GM21737 (cell line): ENCODE measurements around the gene DNAJC16.
A peak's percentile ranks its signal among the peaks of the same experiment; 100 is the strongest.
"Not testable (repeated sequence)": the region's sequence is repeated elsewhere in the genome, so short reads cannot be mapped to it uniquely, and the experiment has no call there.

Experiments
- ATAC-seq: cut with Tn5 transposase; IDR thresholded peaks from one replicate; pipeline ENCODE4 v1.9.1; 2021; ENCODE audit warnings: mild to moderate bottlenecking, moderate library complexity; ENCODE audit not compliant: unreplicated experiment

Gene DNAJC16

DNA sequence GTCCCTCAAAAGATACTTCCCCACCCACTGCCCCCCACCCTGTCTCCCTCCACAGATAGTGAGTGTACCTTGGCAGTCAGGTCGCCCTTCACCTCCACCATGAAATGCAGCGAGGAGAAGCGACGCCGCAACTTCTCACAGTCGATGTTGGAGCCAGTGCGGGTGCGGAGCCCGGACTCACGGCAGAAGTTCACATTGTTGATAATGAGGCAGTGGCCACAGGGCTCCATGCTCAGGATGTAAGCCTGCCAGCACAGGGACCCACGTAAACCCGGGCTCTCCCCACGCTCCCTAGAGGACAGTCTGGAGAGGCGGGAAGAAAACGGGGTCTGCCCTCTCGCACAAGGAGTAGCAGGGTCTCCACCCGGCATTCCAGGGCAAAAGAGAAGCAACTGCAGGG lies 19.8 kb upstream of the DNAJC16 start:
- no peak for ATAC-seq

DNA sequence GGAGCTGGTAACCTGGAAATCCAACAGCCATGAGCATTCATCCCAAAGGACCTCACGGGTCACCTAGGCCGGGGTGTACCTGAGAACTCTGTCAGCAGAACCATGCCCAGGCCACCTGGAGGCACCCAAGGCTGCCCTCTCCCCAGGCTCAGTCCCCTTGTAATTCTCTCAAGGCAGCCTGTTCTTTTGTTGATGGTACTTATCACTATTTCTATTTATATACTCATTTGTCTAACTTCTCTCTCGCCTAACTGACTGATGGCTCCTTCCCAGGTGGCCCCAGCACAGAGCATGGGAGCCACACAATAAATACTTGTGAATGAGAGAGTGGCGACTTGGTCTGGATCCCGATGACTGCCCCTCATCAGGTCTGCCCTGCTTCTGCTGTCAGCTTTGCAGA lies 19.4 kb upstream of the DNAJC16 start:
- ATAC-seq, result no peak

DNA sequence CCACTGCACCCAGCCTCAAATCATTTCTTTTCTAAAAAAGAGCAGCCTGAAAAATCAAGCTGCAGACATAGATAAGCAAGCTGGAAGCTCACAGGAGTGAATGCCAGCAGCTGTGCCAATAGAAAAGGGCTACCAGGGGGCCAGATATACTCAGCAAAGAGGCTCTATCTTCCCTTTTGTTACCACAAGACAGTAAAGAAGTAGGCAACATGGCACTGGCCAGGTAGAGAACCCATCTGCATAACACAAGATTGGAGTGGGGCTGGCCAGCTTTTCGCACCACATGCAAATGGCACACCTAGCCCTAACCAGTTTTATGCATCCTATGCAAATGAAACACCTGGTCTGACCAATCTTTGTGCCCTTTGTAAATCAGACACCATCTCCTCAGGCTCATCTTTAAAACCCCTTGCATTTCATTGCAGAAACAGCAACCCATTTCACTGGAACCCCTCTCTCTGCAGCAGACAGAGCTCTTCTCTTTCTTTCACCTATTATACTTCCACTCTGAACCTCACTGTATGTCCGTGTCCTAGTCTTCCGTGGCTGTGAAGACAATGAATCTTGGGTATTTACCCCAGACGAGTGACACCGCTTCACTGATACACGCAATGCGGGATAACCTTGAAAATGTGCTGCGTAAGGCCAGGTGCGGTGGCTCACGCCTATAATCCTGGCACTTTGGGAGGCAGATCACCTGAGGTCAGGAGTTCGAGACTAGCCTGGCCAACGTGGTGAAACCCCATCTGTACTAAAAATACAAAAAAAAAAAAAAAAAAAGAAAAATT lies 17.8 kb upstream of the DNAJC16 start:
- no peak for ATAC-seq

DNA sequence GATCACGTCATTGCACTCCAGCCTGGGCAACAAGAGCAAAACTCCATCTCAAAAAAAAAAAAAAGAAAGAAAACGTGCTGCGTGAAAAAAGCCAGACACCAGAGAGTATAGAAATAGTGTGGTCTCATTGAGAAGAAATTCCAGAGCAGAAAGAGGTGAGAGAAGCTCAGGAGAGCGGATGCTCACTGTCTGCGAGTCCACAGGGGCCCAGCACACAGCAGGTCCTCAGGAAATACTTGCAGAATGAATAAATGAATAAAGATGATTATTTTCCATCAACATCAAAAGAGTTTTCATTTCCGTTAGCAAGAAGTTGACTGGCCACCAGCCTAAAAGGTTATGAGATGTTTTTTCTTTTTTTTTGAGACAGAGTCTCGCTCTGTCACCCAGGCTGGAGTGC lies 17.1 kb upstream of the DNAJC16 start:
- no peak for ATAC-seq

DNA sequence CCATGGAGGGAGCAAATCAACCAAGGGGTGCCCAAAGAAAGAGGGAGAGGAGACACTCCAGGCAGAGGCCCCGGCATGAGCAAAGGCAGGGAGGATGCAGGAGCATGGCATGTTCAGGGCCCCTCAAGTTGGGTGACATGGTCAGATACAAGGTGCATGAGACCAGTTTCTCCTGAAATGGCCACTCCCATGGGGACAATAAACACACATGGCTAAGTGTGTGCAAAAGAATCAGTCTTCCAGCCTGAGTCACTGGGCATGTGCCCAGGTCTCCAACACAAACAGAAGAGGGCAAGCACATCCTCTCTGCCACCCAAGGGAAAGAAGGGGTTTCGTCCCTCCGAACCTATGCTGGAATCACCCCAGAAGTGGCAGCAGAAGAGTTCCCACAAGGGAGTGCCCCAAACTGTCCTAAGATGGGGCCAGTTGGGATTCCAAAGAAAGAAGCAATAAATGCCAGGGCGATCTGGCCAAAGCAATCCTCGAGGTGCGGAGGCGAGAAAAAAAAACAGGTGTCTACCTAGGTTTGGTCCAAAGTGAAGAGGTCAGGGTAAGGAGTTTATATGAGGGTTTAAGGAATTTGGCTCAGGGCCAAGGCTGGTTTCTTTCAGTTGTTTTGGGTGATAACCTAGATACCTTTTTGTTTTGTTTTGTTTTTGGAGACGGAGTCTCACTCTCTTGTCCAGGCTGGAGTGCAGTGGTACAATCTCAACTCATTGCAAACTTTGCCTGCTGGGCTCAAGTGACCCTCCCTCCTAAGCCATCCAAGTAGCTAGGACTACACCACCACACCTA lies 15.8 kb upstream of the DNAJC16 start:
- ATAC-seq, result no peak

DNA sequence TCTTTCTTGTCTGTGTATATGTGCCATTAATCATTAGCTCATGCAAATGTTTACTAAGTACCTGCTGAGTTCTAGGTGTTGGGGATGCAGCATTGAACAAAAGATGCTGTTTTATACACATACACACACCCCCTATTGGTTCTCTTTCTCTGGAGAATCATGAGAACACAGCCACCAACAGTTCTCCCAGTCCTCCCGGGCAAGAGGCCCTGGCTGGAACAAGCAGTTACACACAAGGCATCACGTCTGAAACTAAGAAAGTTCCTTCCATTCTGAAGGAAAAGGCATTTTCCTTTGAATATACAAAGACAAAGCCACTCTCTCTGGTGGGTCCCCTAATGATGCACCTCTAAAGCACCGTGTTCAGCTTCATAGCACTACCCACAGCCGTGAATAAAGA lies 13.5 kb upstream of the DNAJC16 start:
- no peak for ATAC-seq

DNA sequence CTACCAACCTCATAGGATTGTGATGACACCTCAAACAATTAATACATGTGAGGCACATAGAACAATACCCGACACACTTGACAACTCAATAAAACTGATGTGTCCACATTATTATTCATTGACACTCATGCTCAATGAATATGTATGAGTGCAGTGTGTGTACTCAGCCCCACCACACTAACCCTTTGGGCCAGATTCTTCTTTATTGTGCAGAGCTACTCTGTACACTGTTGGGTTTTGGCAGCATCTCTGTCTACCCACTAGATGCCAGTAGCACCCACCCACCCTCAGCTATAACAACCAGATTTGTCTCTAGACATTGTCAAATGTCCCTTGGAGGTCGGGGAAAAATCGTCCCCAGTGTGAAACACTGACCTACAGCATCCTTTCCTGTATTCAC lies 12.7 kb upstream of the DNAJC16 start:
- ATAC-seq, result no peak

DNA sequence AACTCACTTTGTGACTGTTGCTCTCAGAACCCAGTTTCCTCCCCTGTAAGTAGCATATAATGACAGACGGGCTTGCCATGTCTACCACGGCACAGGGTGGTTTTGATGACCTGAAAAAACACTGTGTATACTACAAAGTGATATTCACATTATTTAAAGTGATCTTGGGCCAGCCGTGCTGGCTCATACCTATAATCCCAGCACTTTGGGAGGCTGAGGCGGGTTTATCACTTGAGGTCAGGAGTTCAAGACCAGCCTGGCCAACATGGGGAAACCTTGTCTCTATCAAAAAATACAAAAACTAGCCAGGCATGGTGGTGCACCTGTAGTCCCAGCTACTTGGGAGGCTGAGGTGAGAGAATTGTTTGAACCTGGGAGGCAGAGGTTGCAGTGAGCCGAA lies 12.1 kb upstream of the DNAJC16 start:
- not testable (repeated sequence) for ATAC-seq

DNA sequence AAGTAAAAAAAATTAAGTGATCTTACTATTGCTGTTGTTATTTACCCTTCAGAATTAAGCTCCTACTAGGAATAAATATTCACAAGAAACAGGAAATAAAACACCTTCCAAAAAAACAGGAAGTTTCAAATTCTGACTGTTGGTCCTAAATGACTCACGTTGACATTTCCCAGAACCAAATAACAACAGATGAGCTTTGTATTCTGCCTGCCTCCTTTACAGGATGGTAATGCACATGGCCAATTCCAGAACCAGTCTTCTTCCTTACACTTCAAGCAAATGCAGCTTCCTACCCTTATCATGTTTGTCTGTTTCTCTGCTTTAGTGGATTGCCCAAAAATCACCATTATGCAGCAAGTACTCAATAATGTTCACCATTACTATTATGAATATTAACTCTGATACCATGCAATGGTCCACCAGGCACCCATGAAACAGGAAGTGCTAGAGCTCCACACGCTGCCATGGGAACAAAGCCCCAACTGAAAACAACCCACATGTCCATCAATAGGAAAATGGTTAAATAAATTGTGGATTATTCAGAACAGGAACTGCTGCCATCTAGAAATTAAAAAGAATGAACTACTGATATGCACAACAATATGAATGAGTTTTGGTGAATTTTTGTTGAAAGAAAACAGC lies 11.5 kb upstream of the DNAJC16 start:
- no peak for ATAC-seq

DNA sequence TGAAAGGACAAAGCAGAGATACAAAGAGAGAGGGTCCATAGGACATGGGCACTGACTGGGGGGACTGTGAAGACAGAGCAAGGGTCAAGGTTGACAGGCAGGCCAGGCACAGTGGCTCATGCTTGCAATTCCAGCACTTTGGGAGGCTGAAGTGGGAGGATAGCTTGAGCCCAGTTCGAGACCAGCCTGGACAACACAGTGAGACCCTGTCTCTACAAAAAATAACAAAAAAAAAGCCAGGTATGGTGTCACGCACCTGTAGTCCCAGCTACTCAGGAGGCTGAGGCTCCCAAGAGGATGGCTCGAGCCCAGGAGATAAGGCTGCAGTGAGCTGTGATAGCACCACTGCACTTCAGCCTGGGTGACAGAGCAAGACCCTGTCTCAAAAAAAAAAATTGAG lies 7.0 kb upstream of the DNAJC16 start:
- no peak for ATAC-seq

DNA sequence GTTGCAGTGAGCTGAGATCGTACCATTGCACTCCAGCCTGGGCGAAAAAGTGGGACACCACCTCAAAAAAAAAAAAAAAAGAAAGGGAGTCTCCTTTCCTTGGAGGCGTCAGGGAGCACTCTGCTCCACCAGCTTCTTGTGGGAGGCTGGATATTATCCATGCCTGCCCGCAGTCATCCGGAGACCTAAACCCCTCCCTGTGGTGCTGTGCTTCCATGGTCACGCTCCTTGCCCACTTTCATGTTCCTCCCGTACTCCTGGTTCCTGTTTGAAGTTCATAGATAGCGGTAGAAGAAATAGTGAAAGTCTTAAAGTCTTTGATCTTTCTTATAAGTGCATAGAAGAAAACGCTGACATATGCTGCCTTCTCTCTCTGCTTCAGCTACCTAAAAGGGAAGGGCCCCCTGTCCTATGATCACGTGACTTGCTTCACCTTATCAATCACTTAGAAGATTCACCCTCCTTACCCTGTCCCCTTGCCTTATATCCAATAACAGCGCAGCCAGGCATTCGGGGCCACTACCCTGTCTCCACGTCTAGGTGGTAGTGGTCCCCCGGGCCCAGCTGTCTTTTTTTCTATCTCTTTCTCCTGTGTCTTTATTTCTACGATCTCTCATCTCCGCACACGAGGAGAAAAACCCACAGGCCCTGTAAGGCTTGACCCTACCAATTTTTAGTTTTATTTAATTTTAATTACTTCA lies 5.3 kb upstream of the DNAJC16 start:
- ATAC-seq, result not testable (repeated sequence)

DNA sequence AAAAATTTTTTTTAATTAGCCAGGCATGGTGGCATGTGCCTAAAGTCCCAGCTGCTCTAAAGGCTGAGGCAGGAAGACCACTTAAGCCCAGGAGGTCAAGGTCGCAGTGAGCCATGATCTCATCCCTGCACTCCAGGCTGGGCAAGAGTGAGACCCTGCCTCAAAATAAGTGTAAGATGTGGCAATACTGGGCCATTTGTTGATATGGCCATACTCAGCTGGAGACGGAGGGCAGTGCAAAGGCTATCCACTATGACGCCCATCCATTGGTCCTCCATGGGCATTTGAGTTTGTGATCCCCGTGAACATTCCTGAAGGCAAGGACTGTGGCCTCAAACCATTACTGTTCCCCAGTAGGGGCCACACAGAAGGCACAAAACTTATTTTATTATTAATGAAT lies 4.1 kb upstream of the DNAJC16 start:
- ATAC-seq, result no peak

DNA sequence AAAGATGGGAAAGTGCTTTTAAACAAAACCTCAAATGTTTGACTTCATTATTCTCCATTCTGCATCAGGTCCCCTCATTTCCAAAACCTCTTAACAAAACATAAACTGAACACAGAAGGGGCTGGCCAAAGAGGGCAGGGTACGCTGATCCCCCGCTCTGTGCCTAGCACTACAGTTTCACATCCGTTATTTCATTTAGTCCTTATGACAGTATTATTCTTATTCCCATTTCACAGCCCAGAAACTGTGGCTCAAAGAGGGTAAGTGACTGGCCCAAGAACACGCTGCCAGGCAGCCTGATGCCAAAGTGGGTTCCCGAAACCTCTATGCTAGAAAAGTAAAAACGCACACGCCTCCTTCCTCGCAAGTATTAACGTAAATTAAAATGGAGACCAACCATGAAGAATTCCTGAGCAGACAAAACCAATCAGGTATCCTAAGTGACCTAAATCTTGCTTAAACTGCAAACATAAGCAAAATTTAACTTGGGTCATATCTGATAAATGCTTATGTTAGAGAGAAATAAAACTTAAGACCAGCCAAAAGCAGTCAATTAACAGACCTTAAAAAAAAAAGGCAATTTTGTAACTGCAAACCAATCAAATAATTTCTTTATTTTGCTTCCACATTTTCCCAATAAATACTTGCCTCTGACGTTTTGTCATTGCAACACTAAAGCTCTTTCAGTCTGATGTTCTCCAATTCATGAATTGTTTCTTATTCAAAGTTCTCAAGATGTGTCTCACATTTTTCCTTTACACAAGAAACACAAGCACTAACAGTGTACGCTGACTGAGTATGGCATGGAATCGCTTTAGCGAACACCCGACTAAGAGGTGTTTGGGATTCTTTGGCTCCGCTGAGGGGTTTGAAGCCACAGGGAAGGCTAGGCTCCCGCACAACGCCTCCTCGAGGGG lies 3.3 kb upstream of the DNAJC16 start:
- ATAC-seq, result no peak

DNA sequence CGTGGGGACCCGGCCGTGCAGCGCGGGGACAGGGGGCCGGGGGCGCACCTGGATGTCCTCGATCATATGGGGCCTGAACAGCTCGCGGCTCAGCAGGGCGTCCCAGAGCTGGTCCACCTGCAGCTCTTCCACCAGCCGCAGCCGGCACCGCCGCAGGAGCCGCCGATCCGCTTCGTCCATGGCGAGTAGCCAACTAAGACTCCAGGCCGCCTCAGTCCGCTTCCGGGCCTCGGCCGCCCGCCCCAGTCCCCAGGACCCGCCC lies 2.7 kb upstream of the DNAJC16 start, which contains the start of gene CASP9:
CASP9 (minus strand) TSS at position 195 of the 262 bp plus-strand sequence; CDS start at position 180, 15 bp downstream.
- peak; percentile 3 for ATAC-seq

DNA sequence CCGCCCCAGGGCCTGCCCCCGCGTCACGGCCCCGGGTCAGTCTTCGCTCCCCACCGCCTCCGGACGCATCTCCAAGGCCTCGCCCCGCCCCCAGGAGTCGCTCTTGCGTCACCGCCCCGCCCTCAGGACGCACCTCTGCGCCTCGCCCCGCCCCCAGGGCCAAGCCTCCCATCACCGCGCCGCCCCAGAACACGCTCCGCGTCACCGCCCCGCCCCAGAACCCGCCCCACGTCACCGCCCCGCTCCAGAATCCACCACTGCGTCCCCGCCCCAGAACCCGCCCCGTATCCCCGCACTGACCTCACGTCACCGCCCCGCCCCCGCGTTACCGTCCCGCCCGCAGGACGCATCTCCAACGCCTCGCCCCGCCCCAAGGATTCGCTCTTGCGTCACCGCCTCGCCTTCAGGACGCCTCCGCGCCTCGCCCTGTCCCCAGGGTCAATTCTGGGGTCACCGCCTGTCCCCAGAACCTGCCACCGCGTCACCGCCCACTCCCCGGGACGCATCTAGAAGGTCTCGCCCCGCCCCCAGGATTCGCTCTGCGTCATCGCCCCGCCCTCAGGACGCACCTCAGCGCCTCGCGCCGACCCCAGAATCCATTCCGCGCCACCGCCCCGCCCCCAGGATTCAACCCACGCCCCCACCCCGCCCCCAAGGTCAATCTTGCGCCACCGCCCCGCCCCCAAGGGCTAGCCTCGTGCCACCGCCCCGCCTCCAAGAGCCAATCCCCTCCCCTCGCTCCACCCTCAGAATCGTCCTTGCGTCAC lies 2.2 kb upstream of the DNAJC16 start:
- ATAC-seq, result peak; percentile 41

DNA sequence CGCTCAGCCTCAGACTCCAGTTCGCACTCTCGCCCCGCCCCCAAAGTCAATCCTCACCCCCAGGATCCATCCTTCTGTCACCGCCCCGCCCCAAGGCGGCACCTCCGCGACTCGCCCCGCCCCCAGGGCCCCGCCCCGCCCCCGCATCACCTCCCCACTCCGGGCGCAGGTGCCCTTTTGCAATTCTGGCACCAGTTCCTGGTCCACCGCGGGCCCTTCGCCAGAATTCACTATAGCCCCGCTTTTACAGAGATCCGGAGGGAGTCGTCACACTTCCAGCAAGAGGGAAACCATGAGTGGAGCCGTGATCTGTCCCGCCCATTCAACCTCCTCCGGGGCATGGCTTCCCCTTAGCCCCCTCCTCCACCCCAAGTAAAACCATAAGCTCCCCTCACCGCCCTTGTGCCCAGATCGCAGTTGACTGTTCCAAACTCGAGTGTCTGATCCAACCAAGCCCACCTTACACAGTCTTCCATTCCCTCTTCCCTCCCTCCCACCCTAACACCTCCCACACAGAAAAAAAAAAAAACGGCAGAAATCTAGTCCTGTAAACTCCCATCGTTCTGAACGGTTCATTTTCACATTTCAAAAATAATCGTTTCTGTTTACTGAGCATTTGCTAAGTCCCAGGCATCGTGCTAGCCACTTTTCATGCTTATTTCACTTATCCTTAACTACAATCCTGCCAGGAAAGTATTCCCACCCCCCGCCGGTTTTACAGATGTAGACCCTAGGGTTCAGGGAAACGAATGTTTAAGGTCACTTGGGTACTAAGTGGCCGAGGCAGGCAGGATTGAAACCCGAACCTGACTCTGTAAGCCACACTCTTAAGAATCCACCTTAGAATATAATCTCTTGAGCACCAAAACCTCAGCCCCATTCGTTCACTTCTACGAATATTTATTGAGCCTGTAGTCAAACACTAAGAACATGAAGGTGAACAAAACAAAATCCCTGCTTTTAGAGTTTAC lies 1.3 kb upstream of the DNAJC16 start:
- peak; percentile 3 for ATAC-seq

DNA sequence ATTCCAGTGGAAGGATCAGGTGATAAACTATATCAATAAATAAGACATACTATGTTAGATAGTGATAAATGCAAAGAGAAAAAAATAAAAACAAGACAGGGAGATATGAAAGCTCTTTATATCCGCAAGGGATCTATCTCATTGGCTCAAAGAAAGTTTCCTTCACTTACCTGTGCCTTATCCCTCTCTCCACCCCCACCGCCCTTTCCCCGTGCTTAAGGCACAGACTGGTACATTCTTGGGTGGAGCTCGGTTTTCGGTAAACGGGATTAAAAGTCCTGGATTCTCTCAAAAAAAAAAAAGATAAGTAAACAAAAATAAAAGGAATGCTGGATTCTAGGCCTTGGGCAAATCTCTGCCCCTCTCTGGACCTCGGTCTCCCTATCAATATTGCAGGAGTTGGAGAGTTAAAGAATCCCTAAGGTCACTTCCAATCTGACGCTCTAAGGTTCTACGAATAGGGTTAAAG lies 593 bp upstream of the DNAJC16 start:
- ATAC-seq, result no peak

DNA sequence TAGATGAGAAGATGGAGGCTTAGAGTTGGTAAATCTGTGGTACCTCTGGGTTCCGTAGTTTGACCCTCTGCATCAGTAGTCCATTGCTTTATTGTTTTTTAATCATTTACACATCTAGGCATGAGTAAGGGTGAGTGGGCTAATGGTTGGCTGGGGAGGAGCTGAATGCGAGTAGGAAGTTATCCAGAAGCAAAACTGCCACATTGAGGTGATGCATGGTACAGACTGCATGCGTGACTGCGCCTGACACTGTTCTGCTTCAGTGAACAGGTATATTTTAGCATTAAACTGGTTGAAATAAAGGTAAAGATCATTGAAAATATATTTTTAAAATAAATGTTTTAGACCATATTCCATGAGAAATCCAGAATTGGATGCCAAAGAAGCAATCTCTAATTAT lies 4.4 kb downstream of the DNAJC16 start:
- no peak for ATAC-seq
